ENCODE data around the gene USP17L29. TPM values are rescaled to one million over a fixed set of nuclear protein-coding genes. Genes with fewer than 3 reads are reported as not detected.

The USP17L29 gene, protein sequence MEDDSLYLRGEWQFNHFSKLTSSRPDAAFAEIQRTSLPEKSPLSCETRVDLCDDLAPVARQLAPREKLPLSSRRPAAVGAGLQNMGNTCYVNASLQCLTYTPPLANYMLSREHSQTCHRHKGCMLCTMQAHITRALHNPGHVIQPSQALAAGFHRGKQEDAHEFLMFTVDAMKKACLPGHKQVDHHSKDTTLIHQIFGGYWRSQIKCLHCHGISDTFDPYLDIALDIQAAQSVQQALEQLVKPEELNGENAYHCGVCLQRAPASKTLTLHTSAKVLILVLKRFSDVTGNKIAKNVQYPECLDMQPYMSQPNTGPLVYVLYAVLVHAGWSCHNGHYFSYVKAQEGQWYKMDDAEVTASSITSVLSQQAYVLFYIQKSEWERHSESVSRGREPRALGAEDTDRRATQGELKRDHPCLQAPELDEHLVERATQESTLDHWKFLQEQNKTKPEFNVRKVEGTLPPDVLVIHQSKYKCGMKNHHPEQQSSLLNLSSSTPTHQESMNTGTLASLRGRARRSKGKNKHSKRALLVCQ
- not detected for total RNA-seq

DNA sequence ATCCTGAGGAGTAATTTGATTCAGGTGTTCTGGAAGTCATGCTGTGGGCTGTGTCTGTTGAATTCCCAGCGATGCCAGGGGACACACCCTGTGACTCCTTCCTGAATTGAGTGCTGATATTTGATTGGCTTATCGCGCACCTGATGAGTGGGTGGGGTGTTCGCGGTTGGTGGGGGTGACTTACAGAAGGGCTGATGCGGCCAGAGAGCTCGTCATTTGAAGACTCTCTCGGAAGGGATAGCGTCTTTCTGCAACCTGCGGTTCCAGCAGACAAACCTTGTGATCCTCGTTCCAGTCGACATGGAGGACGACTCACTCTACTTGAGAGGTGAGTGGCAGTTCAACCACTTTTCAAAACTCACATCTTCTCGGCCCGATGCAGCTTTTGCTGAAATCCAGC is at the start of gene USP17L29:
TSS of gene USP17L29 (plus strand) at position 301 of the 400 bp plus-strand sequence. CDS start at position 301, 0 bp downstream.

DNA sequence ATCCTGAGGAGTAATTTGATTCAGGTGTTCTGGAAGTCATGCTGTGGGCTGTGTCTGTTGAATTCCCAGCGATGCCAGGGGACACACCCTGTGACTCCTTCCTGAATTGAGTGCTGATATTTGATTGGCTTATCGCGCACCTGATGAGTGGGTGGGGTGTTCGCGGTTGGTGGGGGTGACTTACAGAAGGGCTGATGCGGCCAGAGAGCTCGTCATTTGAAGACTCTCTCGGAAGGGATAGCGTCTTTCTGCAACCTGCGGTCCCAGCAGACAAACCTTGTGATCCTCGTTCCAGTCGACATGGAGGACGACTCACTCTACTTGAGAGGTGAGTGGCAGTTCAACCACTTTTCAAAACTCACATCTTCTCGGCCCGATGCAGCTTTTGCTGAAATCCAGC is 28.6 kb upstream of the USP17L29 start, which contains the start of gene USP17L24:
TSS of gene USP17L24 (plus strand) at position 301 of the 400 bp plus-strand sequence. CDS start at position 301, 0 bp downstream.

DNA sequence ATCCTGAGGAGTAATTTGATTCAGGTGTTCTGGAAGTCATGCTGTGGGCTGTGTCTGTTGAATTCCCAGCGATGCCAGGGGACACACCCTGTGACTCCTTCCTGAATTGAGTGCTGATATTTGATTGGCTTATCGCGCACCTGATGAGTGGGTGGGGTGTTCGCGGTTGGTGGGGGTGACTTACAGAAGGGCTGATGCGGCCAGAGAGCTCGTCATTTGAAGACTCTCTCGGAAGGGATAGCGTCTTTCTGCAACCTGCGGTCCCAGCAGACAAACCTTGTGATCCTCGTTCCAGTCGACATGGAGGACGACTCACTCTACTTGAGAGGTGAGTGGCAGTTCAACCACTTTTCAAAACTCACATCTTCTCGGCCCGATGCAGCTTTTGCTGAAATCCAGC is 23.8 kb upstream of the USP17L29 start, which contains the start of gene USP17L25:
TSS of gene USP17L25 (plus strand) at position 301 of the 400 bp plus-strand sequence. CDS start at position 301, 0 bp downstream.

DNA sequence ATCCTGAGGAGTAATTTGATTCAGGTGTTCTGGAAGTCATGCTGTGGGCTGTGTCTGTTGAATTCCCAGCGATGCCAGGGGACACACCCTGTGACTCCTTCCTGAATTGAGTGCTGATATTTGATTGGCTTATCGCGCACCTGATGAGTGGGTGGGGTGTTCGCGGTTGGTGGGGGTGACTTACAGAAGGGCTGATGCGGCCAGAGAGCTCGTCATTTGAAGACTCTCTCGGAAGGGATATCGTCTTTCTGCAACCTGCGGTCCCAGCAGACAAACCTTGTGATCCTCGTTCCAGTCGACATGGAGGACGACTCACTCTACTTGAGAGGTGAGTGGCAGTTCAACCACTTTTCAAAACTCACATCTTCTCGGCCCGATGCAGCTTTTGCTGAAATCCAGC is 19.1 kb upstream of the USP17L29 start, which contains the start of gene USP17L26:
TSS of gene USP17L26 (plus strand) at position 301 of the 400 bp plus-strand sequence. CDS start at position 301, 0 bp downstream.

DNA sequence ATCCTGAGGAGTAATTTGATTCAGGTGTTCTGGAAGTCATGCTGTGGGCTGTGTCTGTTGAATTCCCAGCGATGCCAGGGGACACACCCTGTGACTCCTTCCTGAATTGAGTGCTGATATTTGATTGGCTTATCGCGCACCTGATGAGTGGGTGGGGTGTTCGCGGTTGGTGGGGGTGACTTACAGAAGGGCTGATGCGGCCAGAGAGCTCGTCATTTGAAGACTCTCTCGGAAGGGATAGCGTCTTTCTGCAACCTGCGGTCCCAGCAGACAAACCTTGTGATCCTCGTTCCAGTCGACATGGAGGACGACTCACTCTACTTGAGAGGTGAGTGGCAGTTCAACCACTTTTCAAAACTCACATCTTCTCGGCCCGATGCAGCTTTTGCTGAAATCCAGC is 14.3 kb upstream of the USP17L29 start, which contains the start of gene USP17L5:
TSS of gene USP17L5 (plus strand) at position 301 of the 400 bp plus-strand sequence. CDS start at position 301, 0 bp downstream.

DNA sequence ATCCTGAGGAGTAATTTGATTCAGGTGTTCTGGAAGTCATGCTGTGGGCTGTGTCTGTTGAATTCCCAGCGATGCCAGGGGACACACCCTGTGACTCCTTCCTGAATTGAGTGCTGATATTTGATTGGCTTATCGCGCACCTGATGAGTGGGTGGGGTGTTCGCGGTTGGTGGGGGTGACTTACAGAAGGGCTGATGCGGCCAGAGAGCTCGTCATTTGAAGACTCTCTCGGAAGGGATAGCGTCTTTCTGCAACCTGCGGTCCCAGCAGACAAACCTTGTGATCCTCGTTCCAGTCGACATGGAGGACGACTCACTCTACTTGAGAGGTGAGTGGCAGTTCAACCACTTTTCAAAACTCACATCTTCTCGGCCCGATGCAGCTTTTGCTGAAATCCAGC is 9.6 kb upstream of the USP17L29 start, which contains the start of gene USP17L27:
TSS of gene USP17L27 (plus strand) at position 301 of the 400 bp plus-strand sequence. CDS start at position 301, 0 bp downstream.

DNA sequence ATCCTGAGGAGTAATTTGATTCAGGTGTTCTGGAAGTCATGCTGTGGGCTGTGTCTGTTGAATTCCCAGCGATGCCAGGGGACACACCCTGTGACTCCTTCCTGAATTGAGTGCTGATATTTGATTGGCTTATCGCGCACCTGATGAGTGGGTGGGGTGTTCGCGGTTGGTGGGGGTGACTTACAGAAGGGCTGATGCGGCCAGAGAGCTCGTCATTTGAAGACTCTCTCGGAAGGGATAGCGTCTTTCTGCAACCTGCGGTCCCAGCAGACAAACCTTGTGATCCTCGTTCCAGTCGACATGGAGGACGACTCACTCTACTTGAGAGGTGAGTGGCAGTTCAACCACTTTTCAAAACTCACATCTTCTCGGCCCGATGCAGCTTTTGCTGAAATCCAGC is 4.8 kb upstream of the USP17L29 start, which contains the start of gene USP17L28:
TSS of gene USP17L28 (plus strand) at position 301 of the 400 bp plus-strand sequence. CDS start at position 301, 0 bp downstream.

DNA sequence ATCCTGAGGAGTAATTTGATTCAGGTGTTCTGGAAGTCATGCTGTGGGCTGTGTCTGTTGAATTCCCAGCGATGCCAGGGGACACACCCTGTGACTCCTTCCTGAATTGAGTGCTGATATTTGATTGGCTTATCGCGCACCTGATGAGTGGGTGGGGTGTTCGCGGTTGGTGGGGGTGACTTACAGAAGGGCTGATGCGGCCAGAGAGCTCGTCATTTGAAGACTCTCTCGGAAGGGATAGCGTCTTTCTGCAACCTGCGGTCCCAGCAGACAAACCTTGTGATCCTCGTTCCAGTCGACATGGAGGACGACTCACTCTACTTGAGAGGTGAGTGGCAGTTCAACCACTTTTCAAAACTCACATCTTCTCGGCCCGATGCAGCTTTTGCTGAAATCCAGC is 9.4 kb downstream of the USP17L29 start, which contains the start of gene USP17L30:
TSS of gene USP17L30 (plus strand) at position 301 of the 400 bp plus-strand sequence. CDS start at position 301, 0 bp downstream.

Other genes starting within 250 kb of the USP17L29 start
- not detected for gene FAM90A26, start 183.2 kb upstream of the USP17L29 start, total RNA-seq
- gene USP17L10, start 143.0 kb upstream of the USP17L29 start, total RNA-seq: not detected
- gene USP17L11, start 138.2 kb upstream of the USP17L29 start, total RNA-seq: not detected
- not detected for gene USP17L12, start 133.5 kb upstream of the USP17L29 start, total RNA-seq
- gene USP17L13, start 128.7 kb upstream of the USP17L29 start, total RNA-seq: not detected
- not detected for gene USP17L15, start 119.3 kb upstream of the USP17L29 start, total RNA-seq
- not detected for gene USP17L17, start 109.8 kb upstream of the USP17L29 start, total RNA-seq
- not detected for gene USP17L18, start 105.0 kb upstream of the USP17L29 start, total RNA-seq
- gene USP17L19, start 100.3 kb upstream of the USP17L29 start, total RNA-seq: not detected
- gene USP17L20, start 95.5 kb upstream of the USP17L29 start, total RNA-seq: not detected
- not detected for gene USP17L21, start 90.8 kb upstream of the USP17L29 start, total RNA-seq
- not detected for gene USP17L22, start 86.0 kb upstream of the USP17L29 start, total RNA-seq
- gene USP17L24, start 28.5 kb upstream of the USP17L29 start, total RNA-seq: not detected
- gene USP17L25, start 23.7 kb upstream of the USP17L29 start, total RNA-seq: not detected
- not detected for gene USP17L26, start 19.0 kb upstream of the USP17L29 start, total RNA-seq
- not detected for gene USP17L5, start 14.2 kb upstream of the USP17L29 start, total RNA-seq
- not detected for gene USP17L27, start 9.5 kb upstream of the USP17L29 start, total RNA-seq
- gene USP17L28, start 4.7 kb upstream of the USP17L29 start, total RNA-seq: not detected
- not detected for gene USP17L30, start 9.5 kb downstream of the USP17L29 start, total RNA-seq
- not detected for gene DEFB131A, start 90.8 kb downstream of the USP17L29 start, total RNA-seq

Measured in metanephros (tissue), 1 donor.